GM18508 (cell line): ENCODE data around the gene DALRD3.

Source experiments
- ATAC-seq: cut with Tn5 transposase; IDR thresholded peaks from one replicate; pipeline ENCODE4 v1.9.1; 2021; ENCODE audit warnings: moderate number of reproducible peaks; ENCODE audit not compliant: insufficient read depth, unreplicated experiment

Gene DALRD3

DNA sequence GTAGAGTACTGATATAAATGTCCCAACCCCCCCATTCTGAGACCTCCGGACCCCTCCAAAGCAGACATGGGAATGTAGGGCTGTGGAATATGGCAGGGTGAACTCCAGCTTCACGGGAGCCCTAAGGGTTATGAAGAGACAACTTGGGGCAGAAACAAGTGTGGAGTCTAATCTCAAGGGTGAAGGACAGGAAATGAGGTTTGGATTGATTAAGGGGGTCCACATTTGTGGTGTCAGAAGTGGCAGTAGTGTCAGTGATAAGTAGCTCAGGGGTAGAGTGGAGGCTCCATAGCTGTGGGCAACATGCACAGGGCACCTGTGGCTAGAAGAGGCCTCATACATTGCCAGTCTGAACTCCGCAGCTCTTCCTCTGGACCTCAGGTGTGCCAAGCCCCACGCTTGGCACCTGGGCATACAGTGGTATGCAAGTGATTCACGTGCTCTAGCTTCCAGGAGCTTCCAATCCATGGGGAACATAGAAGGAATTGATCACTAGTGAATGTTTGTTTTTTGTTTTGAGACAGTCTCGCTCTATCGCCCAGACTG is 32.5 kb downstream of the DALRD3 start:
- no peak for ATAC-seq

DNA sequence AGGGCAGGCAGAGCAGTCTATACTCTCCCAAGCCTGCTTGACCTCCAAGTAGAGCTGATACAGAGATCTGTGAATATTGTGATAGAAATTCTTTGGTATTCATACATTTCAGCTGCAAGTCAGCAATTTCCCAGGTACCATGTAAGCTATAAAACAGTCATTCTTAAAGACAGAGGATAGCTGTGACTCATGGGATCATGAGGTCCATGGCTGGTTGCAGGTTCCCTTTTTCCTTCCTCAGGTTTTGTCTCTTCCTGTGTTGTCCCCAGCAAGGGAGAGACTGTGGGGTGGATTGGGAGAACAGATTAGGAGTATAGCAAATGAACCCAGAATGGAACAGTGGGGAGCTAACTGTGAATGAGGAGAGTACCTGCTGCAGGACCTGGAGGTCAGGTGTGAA is 33.7 kb downstream of the DALRD3 start:
- no peak for ATAC-seq

DNA sequence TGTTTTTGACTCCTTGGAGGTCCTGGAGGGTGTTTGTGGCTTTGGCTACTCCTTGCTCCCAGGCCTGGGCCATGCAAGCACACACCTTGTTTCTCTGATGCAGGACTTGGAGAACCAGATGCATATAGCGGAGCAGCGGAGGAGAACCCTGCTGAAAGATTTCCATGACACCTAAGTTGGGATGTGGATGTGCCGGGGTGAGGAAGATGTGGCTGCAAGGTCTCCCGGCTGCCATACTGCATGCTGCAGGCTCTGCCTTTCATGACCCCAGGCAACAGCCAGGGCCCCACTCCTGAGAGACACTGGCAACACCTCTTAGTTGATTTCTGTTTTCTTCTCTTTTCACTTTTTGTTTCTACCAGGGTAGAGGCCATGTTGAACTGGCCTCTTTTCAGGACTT is 35.3 kb downstream of the DALRD3 start:
- no peak for ATAC-seq

DNA sequence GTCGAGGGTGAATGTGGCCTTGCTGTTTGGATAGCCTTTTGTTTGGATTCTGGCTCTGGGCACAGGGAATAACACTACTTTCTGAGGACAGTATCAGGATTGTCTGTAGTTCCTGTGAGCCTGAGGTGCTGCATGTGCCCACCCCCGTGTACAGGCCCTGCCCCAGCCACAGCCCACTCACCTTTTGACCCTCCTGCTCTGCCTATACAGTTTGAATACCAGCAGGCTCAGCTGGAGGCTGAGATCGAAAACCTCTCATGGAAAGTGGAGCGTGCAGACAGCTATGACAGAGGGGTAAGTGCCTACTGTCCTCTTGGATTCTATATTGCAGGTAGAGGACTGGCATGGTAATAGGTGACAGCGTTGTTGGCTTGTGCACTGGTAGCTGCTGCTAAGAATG is 35.7 kb downstream of the DALRD3 start:
- ATAC-seq, result no peak

DNA sequence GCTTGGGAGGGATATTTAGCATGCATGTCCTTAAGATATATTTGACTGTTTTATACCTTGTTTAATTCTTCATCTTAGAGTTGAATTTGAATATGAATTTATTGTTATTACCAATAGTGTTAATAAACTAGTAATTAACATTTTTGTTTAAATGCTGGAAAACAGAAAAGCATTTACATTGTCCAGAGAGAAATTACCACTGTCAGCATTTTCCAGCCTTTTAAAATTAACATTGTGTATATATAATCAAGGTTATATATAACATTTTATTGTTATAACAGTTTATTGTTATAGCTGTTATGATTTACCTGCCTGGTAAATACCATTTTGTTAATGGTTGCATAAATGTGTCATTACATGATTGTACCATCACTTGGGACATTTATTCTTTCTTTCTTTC is 36.4 kb downstream of the DALRD3 start:
- no peak for ATAC-seq

DNA sequence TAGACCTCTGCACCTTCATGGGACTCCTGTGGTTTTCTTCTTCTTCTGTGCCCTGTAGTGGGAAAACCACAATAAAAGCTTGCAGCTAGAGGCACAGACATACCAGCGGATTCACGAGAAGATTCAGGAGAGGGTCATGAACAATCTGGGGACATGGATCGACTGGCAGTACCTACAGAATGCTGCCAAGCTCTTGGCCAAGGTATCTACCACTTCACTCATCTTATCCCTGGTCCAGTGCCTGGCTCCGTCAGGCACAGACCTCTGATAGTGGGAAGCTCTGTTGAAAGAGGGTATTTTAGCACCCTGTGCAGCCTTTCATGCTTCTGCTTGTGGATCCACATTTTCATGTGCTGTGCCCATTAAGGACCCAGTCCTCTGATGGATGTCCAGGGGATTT is 38.1 kb downstream of the DALRD3 start:
- no peak for ATAC-seq

DNA sequence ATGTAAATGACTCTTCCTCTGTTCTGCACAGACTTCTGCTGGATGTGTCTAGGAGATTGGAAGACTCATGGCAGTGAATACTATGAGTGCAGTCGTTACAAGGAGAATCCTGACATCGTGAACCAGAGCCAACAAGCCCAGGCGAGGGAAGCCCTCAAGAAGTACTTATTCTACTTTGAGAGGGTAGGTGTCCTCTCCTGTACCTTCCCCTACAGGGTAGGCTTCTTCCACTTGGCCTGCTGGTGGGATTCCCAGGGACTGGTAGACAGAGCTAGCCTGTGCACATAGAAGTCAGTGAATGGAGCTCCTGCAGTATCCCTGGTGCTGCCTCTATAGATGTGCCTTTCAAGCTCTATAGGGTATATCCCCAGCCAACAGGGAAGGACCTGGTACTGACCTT is 38.9 kb downstream of the DALRD3 start:
- no peak for ATAC-seq

DNA sequence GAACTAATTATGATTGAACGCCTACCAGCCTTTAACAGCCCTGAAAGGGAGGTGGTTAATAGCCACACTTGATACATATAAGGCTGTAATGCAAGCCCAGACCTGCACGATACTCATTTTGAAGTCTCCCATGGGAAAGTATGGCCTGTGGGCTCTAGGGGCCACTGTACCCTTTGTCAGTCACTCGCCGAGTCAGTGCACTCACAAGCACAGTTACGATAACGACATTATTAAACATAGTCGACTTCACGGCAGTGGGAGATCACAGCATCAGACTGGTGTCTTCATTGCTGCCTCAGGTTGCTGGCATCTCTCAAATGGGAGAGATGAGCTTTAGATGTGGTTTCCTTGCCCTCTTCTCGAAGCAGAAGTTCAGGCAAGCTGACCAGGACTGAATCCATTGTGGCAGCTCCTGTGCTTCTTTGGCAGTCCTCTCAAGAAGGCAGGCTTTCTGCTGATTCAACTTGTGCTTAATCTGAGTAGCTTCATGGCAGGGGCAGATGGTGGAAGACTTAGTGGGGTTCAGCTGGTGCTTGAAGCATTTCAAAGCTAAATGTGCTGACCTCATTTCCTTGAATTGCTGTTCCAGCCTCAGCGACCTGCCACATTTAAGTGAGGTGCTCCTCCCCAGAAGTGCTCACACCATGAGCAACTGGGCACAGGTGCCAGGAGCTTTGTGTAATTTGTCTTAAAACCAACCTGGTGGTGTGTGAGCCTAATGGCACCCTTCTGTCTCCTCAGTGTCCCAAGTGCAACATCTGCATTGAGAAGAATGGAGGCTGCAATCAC is 44.1 kb downstream of the DALRD3 start:
- ATAC-seq, result no peak

DNA sequence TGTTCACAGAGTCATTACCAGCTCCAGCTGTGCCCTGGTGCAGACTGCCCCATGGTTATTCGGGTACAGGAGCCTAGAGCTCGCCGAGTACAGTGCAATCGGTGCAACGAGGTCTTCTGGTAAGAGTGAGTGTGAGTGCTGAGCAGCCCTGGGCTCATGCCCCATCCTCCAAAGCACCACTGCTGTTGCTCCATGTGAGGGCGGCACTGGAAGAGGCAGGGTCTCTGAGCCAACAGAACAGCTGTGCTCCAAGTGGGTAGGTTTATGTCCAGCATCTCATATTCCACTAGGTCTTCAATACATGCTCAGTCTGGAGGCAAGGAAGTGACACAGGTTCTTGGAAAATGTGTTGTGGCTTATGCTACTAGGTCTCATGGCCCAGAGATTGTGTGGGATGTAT is 47.8 kb downstream of the DALRD3 start:
- ATAC-seq, result no peak

DNA sequence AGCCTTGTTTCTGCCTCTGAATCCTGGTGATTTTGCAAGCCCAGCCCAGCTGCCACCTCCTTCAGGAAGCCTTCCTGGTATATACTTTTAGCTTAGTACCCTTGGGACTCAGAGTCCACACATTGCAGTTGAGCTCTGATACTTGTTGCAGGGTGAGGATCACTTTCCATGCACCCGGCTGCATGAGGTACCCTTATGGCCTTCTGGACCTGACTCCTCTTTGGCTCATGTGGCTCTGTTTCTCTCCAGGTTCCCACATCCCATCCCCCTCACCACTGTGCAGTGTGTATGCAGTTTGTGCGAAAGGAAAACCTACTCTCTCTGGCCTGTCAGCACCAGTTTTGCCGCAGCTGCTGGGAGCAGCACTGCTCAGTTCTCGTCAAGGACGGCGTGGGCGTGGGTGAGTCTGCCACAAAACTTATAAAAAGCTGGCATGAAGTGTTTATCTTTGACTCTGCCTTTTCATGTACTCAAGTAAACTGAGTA is 51.5 kb downstream of the DALRD3 start:
- no peak for ATAC-seq

DNA sequence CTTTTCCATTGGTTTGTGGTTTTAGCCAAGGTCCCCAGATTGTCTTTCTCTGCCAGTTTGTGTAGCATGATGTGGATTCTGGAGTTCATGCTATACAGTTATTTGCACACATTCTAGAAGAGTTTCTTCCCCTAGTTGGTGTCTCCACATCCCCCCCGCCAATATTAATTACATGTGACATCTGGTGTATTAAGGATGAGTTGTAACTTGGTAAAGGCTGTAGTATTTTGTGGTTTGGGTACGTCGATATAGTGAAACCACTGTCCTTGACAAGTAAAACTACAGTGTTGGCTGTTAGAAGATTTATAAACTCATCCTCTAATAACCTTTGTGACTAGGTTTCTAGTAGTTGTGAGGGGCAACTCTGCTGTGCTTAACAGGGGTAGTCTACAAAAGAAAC is 52.0 kb downstream of the DALRD3 start:
- ATAC-seq, result no peak
